HFFc6 (cell line): ENCODE measurements around the gene FRMD4A. TPM values are rescaled to one million over a fixed set of nuclear protein-coding genes. Genes with fewer than 3 reads are reported as not detected.

Source experiments
- DNase-seq: peaks from one replicate; pipeline ENCODE4 v3.0.0-alpha.2; 2018
- H3K27ac Mint-ChIP-seq: 2 replicates; pipeline ENCODE4 v1.8.0; 2020; ENCODE audit warnings: mild to moderate bottlenecking, mixed read lengths
- H3K27me3 Mint-ChIP-seq: 2 replicates; pipeline ENCODE4 v1.8.0; 2021; ENCODE audit warnings: mild to moderate bottlenecking, moderate library complexity, mixed read lengths; ENCODE audit not compliant: insufficient read depth
- H3K36me3 Mint-ChIP-seq: 2 replicates; pipeline ENCODE4 v1.8.0; 2021; ENCODE audit warnings: low read depth, mixed read lengths
- H3K4me1 Mint-ChIP-seq: 2 replicates; pipeline ENCODE4 v1.8.0; 2020; ENCODE audit warnings: low read depth, mixed read lengths
- H3K4me3 Mint-ChIP-seq: 2 replicates; pipeline ENCODE4 v1.8.0; 2020; ENCODE audit warnings: mild to moderate bottlenecking, moderate library complexity, mixed read lengths
- H3K9me3 Mint-ChIP-seq: 2 replicates; pipeline ENCODE4 v1.8.0; 2020; ENCODE audit warnings: mild to moderate bottlenecking, mixed read lengths
- CTCF ChIP-seq: fragments of 200-600 bp; sonication (generic); IDR thresholded peaks from 2 replicates; pipeline ENCODE4 v1.5.0; 2021; ENCODE audit warnings: antibody characterized with exemption, mild to moderate bottlenecking
- total RNA-seq, 6 experiments: library from RNA; stranded (reverse); fragmentation: NEBNext Ultra II Directional; extraction: Animal tissue kit (Norgen Biotek cat#: 25700); gene quantifications; 2 replicates in 1 of 6; 3 replicates in 5 of 6; pipeline ENCODE4 v1.2.3, GENCODE V29; 2021

FRMD4A gene
- total RNA-seq, 6 experiments from 2014 or later, result 76.7 to 117 (median 92.3) TPM

- Mint-ChIP-seq H3K4me3 (no peak overlapping the region), H3K27ac (no peak overlapping the region), H3K27me3 (peaks cover 57% of the 10 kb centered on the region), H3K4me1 (no peaks in the 10 kb centered on the region), H3K36me3 (no peaks in the 10 kb centered on the region), H3K9me3 (no peaks in the 10 kb centered on the region)
- no peak for DNase-seq
- no peak for TF ChIP-seq CTCF
Observed at GRCh38 chr10:14116021-14116420, 214.7 kb downstream of the FRMD4A start.

- no peak overlapping the region for H3K27ac Mint-ChIP-seq
- H3K27me3 Mint-ChIP-seq, result peaks cover 51% of the 10 kb centered on the region
- TF ChIP-seq CTCF, result no peak
- no peak for DNase-seq
- H3K4me3 Mint-ChIP-seq, result no peak overlapping the region
- no peaks in the 10 kb centered on the region for H3K4me1 Mint-ChIP-seq
- H3K9me3 Mint-ChIP-seq, result no peaks in the 10 kb centered on the region
- H3K36me3 Mint-ChIP-seq, result no peaks in the 10 kb centered on the region
Observed at GRCh38 chr10:14114791-14115190, 215.9 kb downstream of the FRMD4A start.

GRCh38 chr10:14112056-14112455 lies 218.7 kb downstream of the FRMD4A start:
- Mint-ChIP-seq H3K4me3 (no peak overlapping the region), H3K27ac (no peak overlapping the region), H3K27me3 (peaks cover 43% of the 10 kb centered on the region), H3K36me3 (no peaks in the 10 kb centered on the region), H3K4me1 (no peaks in the 10 kb centered on the region), H3K9me3 (no peaks in the 10 kb centered on the region)
- TF ChIP-seq CTCF, result no peak
- DNase-seq, result no peak

GRCh38 chr10:14111208-14111607 lies 219.5 kb downstream of the FRMD4A start:
- Mint-ChIP-seq H3K9me3 (no peaks in the 10 kb centered on the region), H3K4me3 (no peak overlapping the region), H3K27ac (no peak overlapping the region), H3K36me3 (no peaks in the 10 kb centered on the region), H3K4me1 (no peaks in the 10 kb centered on the region), H3K27me3 (peaks cover 43% of the 10 kb centered on the region)
- TF ChIP-seq CTCF, result no peak
- no peak for DNase-seq

- Mint-ChIP-seq H3K4me1 (no peaks in the 10 kb centered on the region), H3K27me3 (peaks cover 35% of the 10 kb centered on the region), H3K27ac (no peak overlapping the region), H3K4me3 (no peak overlapping the region), H3K36me3 (no peaks in the 10 kb centered on the region), H3K9me3 (no peaks in the 10 kb centered on the region)
- no peak for DNase-seq
- TF ChIP-seq CTCF, result no peak
Observed at GRCh38 chr10:14106828-14107227, 223.9 kb downstream of the FRMD4A start.

- H3K9me3 Mint-ChIP-seq, result no peaks in the 10 kb centered on the region
Observed at GRCh38 chr10:14102056-14102455, 228.7 kb downstream of the FRMD4A start.

More at GRCh38 chr10:14102056-14102455, 228.7 kb downstream of the FRMD4A start:
- Mint-ChIP-seq H3K27me3 (peaks cover 23% of the 10 kb centered on the region), H3K4me3 (no peak overlapping the region), H3K4me1 (no peaks in the 10 kb centered on the region), H3K36me3 (no peaks in the 10 kb centered on the region), H3K27ac (no peak overlapping the region)
- TF ChIP-seq CTCF, result no peak
- no peak for DNase-seq
